SK-N-SH (cell line): Measurements from ENCODE around the gene PODXL2.

ENCODE experiments used
- CHD2 ChIP-seq: fragments of 150-350 bp; IDR thresholded peaks from 2 replicates; pipeline ENCODE4 v1.6.1; 2018; ENCODE audit warnings: low read length; ENCODE audit not compliant: partially characterized antibody
- CTCF ChIP-seq: fragments of 200-600 bp; sonication (generic); IDR thresholded peaks from 2 replicates; pipeline ENCODE4 v1.6.1; 2017; ENCODE audit warnings: antibody characterized with exemption, mild to moderate bottlenecking, moderate library complexity
- EP300 ChIP-seq, 2 experiments: IDR thresholded peaks; 2 replicates each; pipeline versions ENCODE4 v1.4.0 to v1.6.1; 2012; ENCODE audit warnings: borderline replicate concordance in 1 of 2, low read depth in 1 of 2, low read length in 1 of 2
- EZH2phosphoT487 ChIP-seq: fragments of 200-600 bp; sonication (generic); IDR thresholded peaks from 2 replicates; pipeline ENCODE4 v1.6.1; 2017; ENCODE audit warnings: low read depth, mixed run types, mild to moderate bottlenecking, antibody characterized with exemption, moderate library complexity, borderline replicate concordance
- FOXM1 ChIP-seq: IDR thresholded peaks from 2 replicates; pipeline ENCODE4 v1.4.0; 2012; ENCODE audit warnings: low read depth, mild to moderate bottlenecking
- MAX ChIP-seq: IDR thresholded peaks from 2 replicates; pipeline ENCODE4 v1.4.0; 2012; ENCODE audit warnings: low read depth
- RAD21 ChIP-seq: IDR thresholded peaks from 2 replicates; pipeline ENCODE4 v1.6.1; 2012; ENCODE audit warnings: mild to moderate bottlenecking, low read length
- SIN3A ChIP-seq: IDR thresholded peaks from 2 replicates; pipeline ENCODE4 v1.6.1; 2012; ENCODE audit warnings: low read depth, mild to moderate bottlenecking, low read length, moderate library complexity, borderline replicate concordance
- USF2 ChIP-seq: fragments of 150-350 bp; IDR thresholded peaks from 2 replicates; pipeline ENCODE4 v1.6.1; 2017; ENCODE audit warnings: antibody characterized with exemption, low read length, low read depth, borderline replicate concordance

- TF ChIP-seq CTCF = no peak
- no peak for TF ChIP-seq MAX
- TF ChIP-seq FOXM1 = no peak
- no peak for TF ChIP-seq EP300 (IDR thresholded peaks at IDR 0.05; ENCODE audit: borderline replicate concordance in 1 of 2, low read depth in 1 of 2, low read length in 1 of 2)
- no peak for TF ChIP-seq USF2
- TF ChIP-seq RAD21 = no peak
- no peak for TF ChIP-seq EZH2phosphoT487
- TF ChIP-seq CHD2 = no peak
- no peak for TF ChIP-seq SIN3A
Observed at GRCh38 chr3:127720985-127721935, 92.3 kb downstream of the PODXL2 start.
